ENCODE data around the gene SHC4. TPM values are rescaled to one million over a fixed set of nuclear protein-coding genes. Genes with fewer than 3 reads are reported as not detected.
A peak's percentile ranks its signal among the peaks of the same experiment; 100 is the strongest.
"Not testable (repeated sequence)": the region's sequence is repeated elsewhere in the genome, so short reads cannot be mapped to it uniquely, and the experiment has no call there.

SHC4 gene
- total and polyA plus RNA-seq, 4 donors = 0.09 to 1.9 (median 0.44) TPM

GRCh38 chr15:48795901-48796300, 167.8 kb downstream of the SHC4 start:
- H3K36me3 ChIP-seq (ENCODE audit: control insufficient read depth in 4 of 4, insufficient read depth in 4 of 4, low read length in 4 of 4) = peaks cover 0 to 9% (median under 1%) of the 10 kb centered on the region in 4 donors
- ATAC-seq (ENCODE audit: insufficient read depth, low FRiP score) = no peak
- no peaks in the 10 kb centered on the region for H3K9me3 ChIP-seq (ENCODE audit: control insufficient read depth in 4 of 4, insufficient read depth in 3 of 4, low read length in 3 of 4)
- 81 to 86% methylated on average over 3 of the region's 3 CpGs for WGBS, 2 donors
- TF ChIP-seq CTCF (IDR thresholded peaks at IDR 0.05; ENCODE audit: control extremely low read depth, extremely low read depth) = no peak
- H3K27ac ChIP-seq (ENCODE audit: low read depth in 1 of 2, low read length in 1 of 2) = no peak overlapping the region
- H3K9ac ChIP-seq (ENCODE audit: insufficient read depth in 1 of 2, low read length in 2 of 2) = no peak overlapping the region
- no peaks in the 10 kb centered on the region for H3K27me3 ChIP-seq (ENCODE audit: control insufficient read depth in 3 of 3, insufficient read depth in 3 of 3, low read length in 2 of 3)
- H3K4me3 ChIP-seq = no peak overlapping the region
- DNase-seq = no peak
- H3K4me1 ChIP-seq (ENCODE audit: control insufficient read depth in 5 of 5, insufficient read depth in 5 of 5, low read length in 5 of 5) = peaks cover 0 to 2% (median 0%) of the 10 kb centered on the region in 5 donors

GRCh38 chr15:48794697-48795134, 169.0 kb downstream of the SHC4 start:
- no peak overlapping the region for H3K4me3 ChIP-seq
- H3K36me3 ChIP-seq (ENCODE audit: control insufficient read depth in 4 of 4, insufficient read depth in 4 of 4, low read length in 4 of 4) = peaks cover 0 to 12% (median under 1%) of the 10 kb centered on the region in 4 donors
- peak in 1 of 3 donors; percentile 17 for DNase-seq
- 52 to 64% methylated on average over 2 of the region's 2 CpGs for WGBS, 2 donors
- H3K9ac ChIP-seq (ENCODE audit: insufficient read depth in 1 of 2, low read length in 2 of 2) = no peak overlapping the region
- no peaks in the 10 kb centered on the region for H3K9me3 ChIP-seq (ENCODE audit: control insufficient read depth in 4 of 4, insufficient read depth in 3 of 4, low read length in 3 of 4)
- peak; percentile 58 for ATAC-seq (ENCODE audit: insufficient read depth, low FRiP score)
- peak overlapping the region in 1 of 2 donors; percentile 46 for H3K27ac ChIP-seq (ENCODE audit: low read depth in 1 of 2, low read length in 1 of 2)
- no peak for TF ChIP-seq CTCF (IDR thresholded peaks at IDR 0.05; ENCODE audit: control extremely low read depth, extremely low read depth)
- no peaks in the 10 kb centered on the region for H3K27me3 ChIP-seq (ENCODE audit: control insufficient read depth in 3 of 3, insufficient read depth in 3 of 3, low read length in 2 of 3)
- H3K4me1 ChIP-seq (ENCODE audit: control insufficient read depth in 5 of 5, insufficient read depth in 5 of 5, low read length in 5 of 5) = peaks cover 0 to 2% (median 0%) of the 10 kb centered on the region in 5 donors

GRCh38 chr15:48792408-48792807, 171.3 kb downstream of the SHC4 start:
- H3K4me3 ChIP-seq = no peak overlapping the region
- H3K9me3 ChIP-seq (ENCODE audit: control insufficient read depth in 4 of 4, insufficient read depth in 3 of 4, low read length in 3 of 4) = no peaks in the 10 kb centered on the region
- H3K36me3 ChIP-seq (ENCODE audit: control insufficient read depth in 4 of 4, insufficient read depth in 4 of 4, low read length in 4 of 4) = peaks cover 0 to 10% (median 3%) of the 10 kb centered on the region in 4 donors
- WGBS, 2 donors = 48 to 70% methylated on average over 3 of the region's 3 CpGs
- no peak overlapping the region for H3K9ac ChIP-seq (ENCODE audit: insufficient read depth in 1 of 2, low read length in 2 of 2)
- DNase-seq = no peak
- H3K4me1 ChIP-seq (ENCODE audit: control insufficient read depth in 5 of 5, insufficient read depth in 5 of 5, low read length in 5 of 5) = peaks cover 0 to 2% (median 0%) of the 10 kb centered on the region in 5 donors
- no peak overlapping the region for H3K27ac ChIP-seq (ENCODE audit: low read depth in 1 of 2, low read length in 1 of 2)
- no peak for TF ChIP-seq CTCF (IDR thresholded peaks at IDR 0.05; ENCODE audit: control extremely low read depth, extremely low read depth)
- no peaks in the 10 kb centered on the region for H3K27me3 ChIP-seq (ENCODE audit: control insufficient read depth in 3 of 3, insufficient read depth in 3 of 3, low read length in 2 of 3)
- no peak for ATAC-seq (ENCODE audit: insufficient read depth, low FRiP score)

GRCh38 chr15:48790466-48791115, 173.1 kb downstream of the SHC4 start:
- WGBS, 2 donors = 97% methylated on average over 12 of the region's 12 CpGs
- H3K4me3 ChIP-seq = not testable (repeated sequence)

More at GRCh38 chr15:48790466-48791115, 173.1 kb downstream of the SHC4 start:
- not testable (repeated sequence) for H3K4me1 ChIP-seq (ENCODE audit: control insufficient read depth in 5 of 5, insufficient read depth in 5 of 5, low read length in 5 of 5); ATAC-seq (ENCODE audit: insufficient read depth, low FRiP score); H3K9me3 ChIP-seq (ENCODE audit: control insufficient read depth in 4 of 4, insufficient read depth in 3 of 4, low read length in 3 of 4); H3K27me3 ChIP-seq (ENCODE audit: control insufficient read depth in 3 of 3, insufficient read depth in 3 of 3, low read length in 2 of 3); H3K27ac ChIP-seq (ENCODE audit: low read depth in 1 of 2, low read length in 1 of 2); DNase-seq; H3K36me3 ChIP-seq (ENCODE audit: control insufficient read depth in 4 of 4, insufficient read depth in 4 of 4, low read length in 4 of 4); H3K9ac ChIP-seq (ENCODE audit: insufficient read depth in 1 of 2, low read length in 2 of 2)

Data from lung (tissue), 12 donors.